Hepatocyte (in vitro differentiated cells): ENCODE results near the gene GUCY2D. TPM values are rescaled to one million over a fixed set of nuclear protein-coding genes. Genes with fewer than 3 reads are reported as not detected.
A peak's percentile ranks its signal among the peaks of the same experiment; 100 is the strongest.

Experiments used
- DNase-seq: peaks from one replicate; pipeline ENCODE4 v3.0.0-alpha.2; 2016; ENCODE audit warnings: low spot score
- H2AFZ ChIP-seq: fragments of 200-600 bp; sonication (generic); 2 replicates; pipeline ENCODE4 v1.6.0; 2016; ENCODE audit warnings: antibody characterized with exemption, mild to moderate bottlenecking
- H3K27ac ChIP-seq: fragments of 200-600 bp; sonication (generic); 2 replicates; pipeline ENCODE4 v1.5.1; 2016; ENCODE audit warnings: mild to moderate bottlenecking
- H3K27me3 ChIP-seq: fragments of 200-600 bp; sonication (generic); 2 replicates; pipeline ENCODE4 v1.6.1; 2016
- H3K36me3 ChIP-seq: fragments of 200-600 bp; sonication (generic); replicated peaks from 2 replicates; pipeline ENCODE4 v1.5.1; 2016; ENCODE audit warnings: low read depth; ENCODE audit not compliant: insufficient read depth
- H3K4me1 ChIP-seq: fragments of 200-600 bp; sonication (generic); 2 replicates; pipeline ENCODE4 v1.5.1; 2016; ENCODE audit warnings: mild to moderate bottlenecking, moderate library complexity; ENCODE audit not compliant: insufficient read depth
- H3K4me2 ChIP-seq: fragments of 200-600 bp; sonication (generic); 2 replicates; pipeline ENCODE4 v1.6.0; 2016
- H3K4me3 ChIP-seq: fragments of 200-600 bp; sonication (generic); 2 replicates; pipeline ENCODE4 v1.5.1; 2016; ENCODE audit warnings: mild to moderate bottlenecking
- H3K79me2 ChIP-seq: fragments of 200-600 bp; sonication (generic); 2 replicates; pipeline ENCODE4 v1.6.0; 2017; ENCODE audit warnings: mild to moderate bottlenecking
- H3K9me2 ChIP-seq: fragments of 200-600 bp; sonication (generic); replicated peaks from 2 replicates; pipeline ENCODE4 v1.6.0; 2017; ENCODE audit warnings: mild to moderate bottlenecking; ENCODE audit not compliant: insufficient read depth
- H3K9me3 ChIP-seq: fragments of 200-600 bp; sonication (generic); 2 replicates; pipeline ENCODE4 v1.5.1; 2016; ENCODE audit warnings: low read depth, mild to moderate bottlenecking
- H4K20me1 ChIP-seq: fragments of 200-600 bp; sonication (generic); 2 replicates; pipeline ENCODE4 v1.6.0; 2016; ENCODE audit warnings: mild to moderate bottlenecking; ENCODE audit not compliant: insufficient read depth, poor library complexity, severe bottlenecking
- CTCF ChIP-seq: fragments of 200-600 bp; sonication (generic); IDR thresholded peaks from 2 replicates; pipeline ENCODE4 v1.5.1; 2016; ENCODE audit warnings: antibody characterized with exemption, mild to moderate bottlenecking; ENCODE audit not compliant: poor library complexity
- EZH2 ChIP-seq: fragments of 200-600 bp; sonication (generic); IDR thresholded peaks from 2 replicates; pipeline ENCODE4 v1.6.1; 2016; ENCODE audit warnings: antibody characterized with exemption, mild to moderate bottlenecking, borderline replicate concordance
- EZH2phosphoT487 ChIP-seq: fragments of 200-600 bp; sonication (generic); IDR thresholded peaks from one replicate; pipeline ENCODE4 v1.6.1; 2018; ENCODE audit warnings: antibody characterized with exemption, mild to moderate bottlenecking, low read depth, moderate library complexity; ENCODE audit not compliant: unreplicated experiment, severe bottlenecking
- WGBS: methylation state at CpG from one replicate; pipeline ENCODE4 v1.1.6; 2016; ENCODE audit warnings: low lambda C conversion rate; ENCODE audit errors: missing lambda C conversion rate; 5-methylcytosine and 5-hydroxymethylcytosine counted together
- polyA plus RNA-seq: library from polyadenylated mRNA; unstranded; fragments of >200 nt; fragmentation: Nextera tagmentation; extraction: Ambion mirVana; gene quantifications from 2 replicates; pipeline ENCODE4 v1.2.1, GENCODE V29; 2016
- total RNA-seq: library from RNA; depleted of rRNA; stranded (reverse); fragments of >200 nt; gene quantifications from 2 replicates; pipeline ENCODE4 v1.2.3, GENCODE V29; 2014

The GUCY2D gene
- total and polyA plus RNA-seq, 2 experiments from 2014 or later = 1.6 TPM; not detected in 1

DNA sequence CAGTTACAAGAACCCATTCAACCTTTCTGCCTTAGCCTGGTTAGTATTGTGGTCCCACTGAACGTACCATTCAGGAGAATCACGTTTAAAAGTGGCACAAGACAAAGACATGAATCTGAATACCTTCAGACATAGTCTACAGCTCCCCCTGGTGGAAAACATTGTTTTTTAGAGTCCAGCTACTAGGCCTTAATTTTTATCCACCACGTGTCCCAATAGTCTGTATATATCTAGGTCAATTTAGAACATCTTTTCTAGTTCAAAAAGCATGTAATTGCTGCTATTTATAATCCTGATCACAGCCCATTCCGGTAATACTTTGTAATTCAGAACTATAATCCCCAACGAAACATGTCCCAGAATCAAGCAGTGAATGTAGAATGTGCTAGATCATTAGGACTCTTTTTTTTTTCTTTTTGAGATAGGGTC, 13.7 kb upstream of the GUCY2D start:
- TF ChIP-seq CTCF = peak; percentile 75
- no peak for TF ChIP-seq EZH2
- peak; percentile 93 for DNase-seq
- Histone ChIP-seq H3K79me2 (no peaks in the 10 kb centered on the region), H3K4me1 (peaks cover 4% of the 10 kb centered on the region), H3K36me3 (no peaks in the 10 kb centered on the region), H3K4me2 (no peak overlapping the region), H4K20me1 (no peaks in the 10 kb centered on the region), H3K27me3 (no peaks in the 10 kb centered on the region), H3K9me2 (no peaks in the 10 kb centered on the region), H2AFZ (no peak overlapping the region), H3K27ac (no peak overlapping the region), H3K9me3 (no peaks in the 10 kb centered on the region), H3K4me3 (no peak overlapping the region)
- WGBS = 25% methylated on average over 5 of the region's 5 CpGs

DNA sequence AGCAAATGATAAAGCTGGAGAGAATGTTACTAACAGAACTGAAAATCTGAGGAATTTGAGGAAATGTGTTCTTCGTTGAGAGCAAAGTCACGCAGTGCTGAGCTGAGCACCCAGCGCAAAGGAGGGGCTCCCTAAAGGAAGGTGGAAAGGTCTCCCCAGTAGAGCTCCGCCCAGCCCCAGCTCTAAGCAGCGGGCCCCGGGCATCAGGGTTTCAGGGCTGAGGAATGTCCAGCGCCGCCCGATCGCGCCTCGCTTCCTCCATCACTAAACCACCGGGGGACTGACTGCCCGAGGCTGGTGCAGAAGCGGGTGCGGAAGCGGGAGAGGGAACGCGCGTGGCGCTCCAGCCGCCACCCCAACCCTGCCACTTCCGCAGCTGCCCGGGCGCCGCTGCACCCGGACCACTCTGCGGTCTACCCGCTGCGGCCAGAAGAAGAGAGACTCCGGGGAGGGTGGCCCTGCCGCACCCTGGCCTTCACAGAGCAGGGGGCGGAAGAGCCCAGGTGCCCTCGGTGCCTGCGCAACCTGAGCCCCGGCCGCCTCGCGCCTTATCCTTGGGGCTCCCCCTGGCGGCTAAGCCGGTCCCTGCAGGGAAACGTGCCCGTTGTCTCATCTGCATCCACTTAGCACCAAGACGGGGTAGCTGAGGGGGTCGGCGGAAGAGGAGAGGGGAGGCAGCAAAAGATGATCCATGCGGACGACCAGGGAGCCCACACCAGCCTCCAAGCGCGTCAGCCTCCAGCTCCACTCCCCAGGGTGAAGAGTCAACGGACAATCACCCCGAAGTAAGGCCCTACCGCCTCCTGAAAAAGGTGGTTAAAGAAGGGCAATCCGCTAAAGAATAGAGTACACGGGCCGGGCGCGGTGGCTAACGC, 12.4 kb upstream of the GUCY2D start:
- peak overlapping the region; percentile 66 for H2AFZ ChIP-seq
- peak; percentile 88 for DNase-seq
- peak overlapping the region; percentile 66 for H3K4me3 ChIP-seq
- H3K79me2 ChIP-seq = no peaks in the 10 kb centered on the region
- H3K36me3 ChIP-seq = no peaks in the 10 kb centered on the region
- peaks cover 4% of the 10 kb centered on the region for H3K4me1 ChIP-seq
- peak overlapping the region; percentile 91 for H3K4me2 ChIP-seq
- no peaks in the 10 kb centered on the region for H3K9me3 ChIP-seq
- H4K20me1 ChIP-seq = no peaks in the 10 kb centered on the region
- 7% methylated on average over 57 of the region's 59 CpGs for WGBS
- H3K27me3 ChIP-seq = no peaks in the 10 kb centered on the region
- TF ChIP-seq EZH2 (no peak), CTCF (peak; percentile 97), EZH2phosphoT487 (no peak)
- H3K27ac ChIP-seq = peak overlapping the region; percentile 37
- H3K9me2 ChIP-seq = no peaks in the 10 kb centered on the region

DNA sequence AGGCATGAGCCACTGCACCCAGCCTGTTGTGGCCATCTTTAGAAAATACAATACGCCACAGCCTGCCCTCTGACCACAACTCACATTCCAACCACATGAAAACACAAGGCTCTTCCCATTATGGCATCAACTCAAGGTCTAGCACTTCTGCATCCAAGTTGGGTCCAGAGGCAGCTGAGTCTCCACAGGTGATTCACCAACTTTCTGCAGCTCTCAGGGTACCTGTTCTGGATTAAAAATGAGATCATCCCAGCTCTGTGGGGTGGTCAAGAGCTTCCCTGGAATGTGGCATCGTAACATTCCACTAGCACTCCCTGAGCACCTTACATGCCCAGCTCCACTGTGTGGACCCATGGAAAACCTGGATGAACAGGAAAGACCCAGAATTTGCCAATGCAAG, 9.9 kb upstream of the GUCY2D start:
- no peak overlapping the region for H3K4me3 ChIP-seq
- H3K9me3 ChIP-seq = no peaks in the 10 kb centered on the region
- no peak overlapping the region for H2AFZ ChIP-seq
- H3K4me1 ChIP-seq = peaks cover 4% of the 10 kb centered on the region
- H3K36me3 ChIP-seq = no peaks in the 10 kb centered on the region
- H3K27me3 ChIP-seq = no peaks in the 10 kb centered on the region
- DNase-seq = no peak
- H3K4me2 ChIP-seq = no peak overlapping the region
- no peaks in the 10 kb centered on the region for H4K20me1 ChIP-seq
- H3K79me2 ChIP-seq = no peaks in the 10 kb centered on the region
- WGBS = 86% methylated on average over 2 of the region's 2 CpGs
- TF ChIP-seq EZH2phosphoT487 = no peak
- no peak for TF ChIP-seq CTCF
- TF ChIP-seq EZH2 = no peak
- H3K9me2 ChIP-seq = no peaks in the 10 kb centered on the region
- H3K27ac ChIP-seq = no peak overlapping the region
